GM23248 (cell line): ENCODE results near the gene BPIFB2. TPM values are rescaled to one million over a fixed set of nuclear protein-coding genes. Genes with fewer than 3 reads are reported as not detected.

ENCODE experiments used
- DNase-seq: peaks from one replicate; pipeline ENCODE4 v3.0.0-alpha.2; 2015
- H2AFZ ChIP-seq: fragments of 200-600 bp; sonication (generic); 2 replicates; pipeline ENCODE4 v1.6.1; 2016; ENCODE audit warnings: antibody characterized with exemption
- H3F3A ChIP-seq: fragments of 200-600 bp; sonication (generic); 2 replicates; pipeline ENCODE4 v1.6.1; 2016; ENCODE audit warnings: mild to moderate bottlenecking, antibody characterized with exemption, mixed run types; ENCODE audit not compliant: insufficient read depth
- H3K27ac ChIP-seq: fragments of 200-600 bp; sonication (generic); 2 replicates; pipeline ENCODE4 v1.5.1; 2016; ENCODE audit warnings: mild to moderate bottlenecking
- H3K27me3 ChIP-seq: fragments of 200-600 bp; sonication (generic); replicated peaks from 2 replicates; pipeline ENCODE4 v1.6.1; 2016; ENCODE audit warnings: mild to moderate bottlenecking; ENCODE audit not compliant: insufficient read depth
- H3K36me3 ChIP-seq: fragments of 200-600 bp; sonication (generic); 2 replicates; pipeline ENCODE4 v1.6.1; 2016; ENCODE audit warnings: low read depth, mild to moderate bottlenecking
- H3K4me1 ChIP-seq: fragments of 200-600 bp; sonication (generic); 2 replicates; pipeline ENCODE4 v1.6.1; 2016; ENCODE audit warnings: mild to moderate bottlenecking; ENCODE audit not compliant: insufficient read depth
- H3K4me2 ChIP-seq: fragments of 200-600 bp; sonication (generic); one replicate; pipeline ENCODE4 v1.6.1; 2016; ENCODE audit warnings: mild to moderate bottlenecking; ENCODE audit not compliant: unreplicated experiment
- H3K4me3 ChIP-seq: fragments of 200-600 bp; sonication (generic); 2 replicates; pipeline ENCODE4 v1.5.1; 2016; ENCODE audit warnings: mild to moderate bottlenecking
- H3K79me2 ChIP-seq: fragments of 200-600 bp; sonication (generic); 2 replicates; pipeline ENCODE4 v1.6.1; 2016; ENCODE audit warnings: mild to moderate bottlenecking; ENCODE audit not compliant: insufficient read depth
- H3K9ac ChIP-seq: fragments of 200-600 bp; sonication (generic); 2 replicates; pipeline ENCODE4 v1.6.1; 2016; ENCODE audit warnings: mild to moderate bottlenecking
- H3K9me2 ChIP-seq: fragments of 200-600 bp; sonication (generic); 2 replicates; pipeline ENCODE4 v1.6.1; 2016; ENCODE audit warnings: mixed run types, mild to moderate bottlenecking, moderate library complexity; ENCODE audit not compliant: insufficient read depth
- H3K9me3 ChIP-seq: fragments of 200-600 bp; sonication (generic); one replicate; pipeline ENCODE4 v1.6.1; 2017; ENCODE audit warnings: low read depth
- H4K20me1 ChIP-seq: fragments of 200-600 bp; sonication (generic); 2 replicates; pipeline ENCODE4 v1.6.0; 2016; ENCODE audit not compliant: insufficient read depth
- EZH2 ChIP-seq: fragments of 200-600 bp; sonication (generic); IDR thresholded peaks from 2 replicates; pipeline ENCODE4 v1.6.1; 2018; ENCODE audit warnings: antibody characterized with exemption, mild to moderate bottlenecking; ENCODE audit not compliant: insufficient read depth, poor library complexity, severe bottlenecking
- EZH2phosphoT487 ChIP-seq: fragments of 200-600 bp; sonication (generic); IDR thresholded peaks from 2 replicates; pipeline ENCODE4 v1.6.1; 2018; ENCODE audit warnings: antibody characterized with exemption, moderate library complexity, mild to moderate bottlenecking, low read depth; ENCODE audit not compliant: insufficient read depth
- WGBS, 2 experiments: methylation state at CpG; one replicate each; pipeline ENCODE4 v1.1.6; 2015 to 2017; ENCODE audit warnings: low lambda C conversion rate in 2 of 2, low coverage in 1 of 2; ENCODE audit errors: missing lambda C conversion rate in 2 of 2; 5-methylcytosine and 5-hydroxymethylcytosine counted together
- in situ Hi-C: fragments of 300-500 bp; cut with MboI; formaldehyde crosslinking; loops from 2 replicates; pipeline ENCODE4 v1.15.0; 2020
- polyA plus RNA-seq: library from polyadenylated mRNA; unstranded; fragments of >200 nt; fragmentation: Nextera tagmentation; extraction: Ambion mirVana; gene quantifications from 2 replicates; pipeline ENCODE4 v1.2.1, GENCODE V29; 2016
- total RNA-seq: library from RNA; depleted of rRNA; stranded (reverse); fragments of >200 nt; shearing (Covaris generic); gene quantifications from 2 replicates; pipeline ENCODE4 v1.2.3, GENCODE V29; 2014

Gene BPIFB2
- total and polyA plus RNA-seq, 2 experiments from 2014 or later: not detected

DNA sequence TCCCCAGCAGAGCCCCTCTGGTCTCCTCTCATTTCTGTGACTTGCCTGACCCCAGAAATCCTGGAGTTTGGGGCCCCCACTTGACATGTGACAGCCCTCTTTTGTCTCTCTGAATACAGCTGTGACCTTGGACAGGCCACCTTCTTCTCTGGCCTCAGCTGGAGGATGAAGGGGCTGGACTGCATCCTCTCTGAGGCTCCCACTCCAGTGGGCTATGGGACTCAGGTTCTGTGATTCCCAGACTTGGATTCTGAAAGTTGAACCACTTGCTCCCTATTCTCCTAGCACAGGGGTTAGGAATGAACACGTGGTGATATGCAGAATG, 55.3 kb downstream of the BPIFB2 start:
- no peak for TF ChIP-seq EZH2
- no peak for TF ChIP-seq EZH2phosphoT487
- 0 to 6% methylated on average over 1 of the region's 1 CpG for WGBS, 2 experiments
- DNase-seq: no peak
- in situ Hi-C loops: no loop called here
- Histone ChIP-seq H3K9me3 (no peaks in the 10 kb centered on the region), H3K4me3 (no peak overlapping the region), H4K20me1 (no peaks in the 10 kb centered on the region), H3K79me2 (no peaks in the 10 kb centered on the region), H3K27me3 (peaks cover 18% of the 10 kb centered on the region), H3F3A (no peaks in the 10 kb centered on the region), H3K4me2 (no peak overlapping the region), H3K9me2 (no peaks in the 10 kb centered on the region), H3K27ac (no peak overlapping the region), H3K9ac (no peak overlapping the region), H3K36me3 (no peaks in the 10 kb centered on the region), H3K4me1 (no peaks in the 10 kb centered on the region), H2AFZ (no peak overlapping the region)

GRCh38 chr20:33063271-33063670, 55.8 kb downstream of the BPIFB2 start:
- no peak overlapping the region for H3K4me3 ChIP-seq
- no peak overlapping the region for H3K4me2 ChIP-seq
- no peak for TF ChIP-seq EZH2
- in situ Hi-C loops: no loop called here
- no peaks in the 10 kb centered on the region for H3F3A ChIP-seq
- H3K9ac ChIP-seq: no peak overlapping the region
- H3K9me3 ChIP-seq: no peaks in the 10 kb centered on the region
- H2AFZ ChIP-seq: no peak overlapping the region
- WGBS, 2 experiments: 65 to 72% methylated on average over 6 of the region's 6 CpGs
- H3K79me2 ChIP-seq: no peaks in the 10 kb centered on the region
- peaks cover 19% of the 10 kb centered on the region for H3K27me3 ChIP-seq
- H3K9me2 ChIP-seq: no peaks in the 10 kb centered on the region
- DNase-seq: no peak
- H3K36me3 ChIP-seq: no peaks in the 10 kb centered on the region
- no peaks in the 10 kb centered on the region for H4K20me1 ChIP-seq
- no peak overlapping the region for H3K27ac ChIP-seq
- no peaks in the 10 kb centered on the region for H3K4me1 ChIP-seq

DNA sequence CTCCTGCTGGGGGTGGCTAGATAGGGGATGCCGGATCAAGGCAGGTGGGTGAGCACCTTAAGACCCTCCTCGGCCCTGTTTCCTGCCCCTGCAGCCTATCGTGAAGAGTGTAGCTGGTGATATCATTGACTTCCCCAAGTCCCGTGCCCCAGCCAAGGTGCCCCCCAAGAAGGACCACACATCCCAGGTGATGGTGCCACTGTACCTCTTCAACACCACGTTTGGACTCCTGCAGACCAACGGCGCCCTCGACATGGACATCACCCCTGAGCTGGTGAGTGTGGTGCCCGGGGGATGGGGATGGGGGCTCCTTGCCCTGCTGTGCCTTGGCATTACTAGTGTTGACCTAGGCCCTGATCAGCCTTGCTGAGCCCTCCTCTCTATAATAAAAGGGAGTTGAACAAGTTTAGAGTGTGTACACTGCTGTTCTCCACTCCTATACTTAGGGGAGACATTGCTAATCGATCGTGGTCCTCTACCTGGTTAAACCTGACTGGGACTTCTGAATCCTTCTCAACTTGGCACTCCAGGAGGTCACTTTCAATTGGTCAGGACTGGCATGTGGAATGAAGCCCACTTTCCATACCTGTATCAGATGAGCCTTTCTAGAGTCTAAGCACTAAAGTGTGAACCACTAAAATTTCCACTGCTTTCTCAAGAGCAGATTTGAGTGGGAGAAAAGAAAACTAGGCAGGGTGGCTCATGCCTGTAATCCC, 57.2 kb downstream of the BPIFB2 start:
- H3K27ac ChIP-seq: no peak overlapping the region
- no peaks in the 10 kb centered on the region for H3K9me2 ChIP-seq
- 53 to 62% methylated on average over 11 of the region's 11 CpGs for WGBS, 2 experiments
- no peaks in the 10 kb centered on the region for H3K36me3 ChIP-seq
- H3K4me1 ChIP-seq: no peaks in the 10 kb centered on the region
- H3F3A ChIP-seq: no peaks in the 10 kb centered on the region
- H3K9ac ChIP-seq: no peak overlapping the region
- in situ Hi-C loops: no loop called here
- no peak overlapping the region for H2AFZ ChIP-seq
- H3K9me3 ChIP-seq: no peaks in the 10 kb centered on the region
- no peaks in the 10 kb centered on the region for H3K79me2 ChIP-seq
- peaks cover 27% of the 10 kb centered on the region for H3K27me3 ChIP-seq
- no peak overlapping the region for H3K4me3 ChIP-seq
- TF ChIP-seq EZH2phosphoT487: no peak
- no peak for TF ChIP-seq EZH2
- H4K20me1 ChIP-seq: no peaks in the 10 kb centered on the region
- no peak overlapping the region for H3K4me2 ChIP-seq
- no peak for DNase-seq

- no peak overlapping the region for H3K4me3 ChIP-seq
- no peaks in the 10 kb centered on the region for H3F3A ChIP-seq
- H3K36me3 ChIP-seq: no peaks in the 10 kb centered on the region
- H3K27ac ChIP-seq: no peak overlapping the region
- H4K20me1 ChIP-seq: no peaks in the 10 kb centered on the region
- no peak overlapping the region for H3K9ac ChIP-seq
- no peaks in the 10 kb centered on the region for H3K79me2 ChIP-seq
- TF ChIP-seq EZH2: no peak
- no peak for TF ChIP-seq EZH2phosphoT487
- H3K9me3 ChIP-seq: no peaks in the 10 kb centered on the region
- DNase-seq: no peak
- in situ Hi-C loops: no loop called here
- peaks cover 37% of the 10 kb centered on the region for H3K27me3 ChIP-seq
- 24 to 29% methylated on average over 9 of the region's 9 CpGs for WGBS, 2 experiments
- no peak overlapping the region for H2AFZ ChIP-seq
- no peak overlapping the region for H3K4me2 ChIP-seq
- H3K4me1 ChIP-seq: no peaks in the 10 kb centered on the region
- no peaks in the 10 kb centered on the region for H3K9me2 ChIP-seq
Observed at GRCh38 chr20:33065785-33066184, 58.3 kb downstream of the BPIFB2 start.

GRCh38 chr20:33067806-33068205, 60.3 kb downstream of the BPIFB2 start:
- H3K79me2 ChIP-seq: no peaks in the 10 kb centered on the region
- no peak overlapping the region for H2AFZ ChIP-seq
- no peaks in the 10 kb centered on the region for H3K4me1 ChIP-seq
- H3K4me2 ChIP-seq: no peak overlapping the region
- no peak overlapping the region for H3K27ac ChIP-seq
- WGBS, 2 experiments: 28 to 41% methylated on average over 3 of the region's 3 CpGs
- H3K9ac ChIP-seq: no peak overlapping the region
- H3F3A ChIP-seq: no peaks in the 10 kb centered on the region
- H3K36me3 ChIP-seq: no peaks in the 10 kb centered on the region
- no peaks in the 10 kb centered on the region for H4K20me1 ChIP-seq
- in situ Hi-C loops: no loop called here
- H3K9me2 ChIP-seq: no peaks in the 10 kb centered on the region
- TF ChIP-seq EZH2phosphoT487 (no peak), EZH2 (no peak)
- no peak for DNase-seq
- peaks cover 48% of the 10 kb centered on the region for H3K27me3 ChIP-seq
- no peak overlapping the region for H3K4me3 ChIP-seq
- no peaks in the 10 kb centered on the region for H3K9me3 ChIP-seq
